GM04504 (cell line): ENCODE measurements around the gene OFD1.

Experiments used
- DNase-seq: peaks from one replicate; pipeline ENCODE4 v3.0.0-alpha.2; 2012; ENCODE audit warnings: low read depth

OFD1 gene

DNA sequence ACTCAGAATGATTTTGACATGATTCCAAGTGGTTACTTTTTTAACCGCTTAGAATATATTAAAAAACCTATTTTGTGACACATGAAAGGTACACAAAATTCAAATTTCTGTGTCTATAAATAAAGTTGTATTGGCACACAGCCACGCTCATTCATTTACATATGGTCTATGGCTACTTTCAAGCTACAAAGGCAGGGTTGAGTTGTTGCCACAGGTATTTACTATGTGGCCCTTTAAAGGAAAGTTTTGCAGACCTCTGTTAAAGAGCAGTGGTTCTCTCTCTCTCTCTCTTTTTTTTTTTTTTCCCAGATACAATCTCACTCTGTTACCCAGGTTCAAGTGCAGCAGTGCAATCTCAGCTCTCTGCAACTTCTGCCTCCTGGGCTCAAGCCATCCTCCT is 59.3 kb downstream of the OFD1 start:
- no peak for DNase-seq

DNA sequence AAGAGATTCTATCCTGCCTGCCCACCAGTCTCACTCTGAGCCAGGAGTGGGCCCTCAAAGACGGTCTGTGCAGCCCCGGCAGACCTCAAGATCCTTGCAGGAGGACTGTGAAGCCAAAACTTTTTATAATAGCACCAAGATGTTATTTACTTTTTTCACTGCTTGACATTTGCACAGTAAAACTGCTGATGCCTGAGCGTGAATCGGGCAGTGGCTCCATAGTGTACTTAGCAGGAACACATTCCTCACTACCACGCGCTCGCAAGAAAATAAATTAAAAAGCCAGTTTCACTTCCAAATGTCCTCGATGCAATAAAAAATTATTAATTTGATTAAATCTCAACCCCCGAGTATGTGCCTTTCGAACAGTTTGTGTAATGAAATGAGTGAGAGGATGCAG is 59.9 kb downstream of the OFD1 start:
- DNase-seq, result no peak

- no peak for DNase-seq
Measured at GRCh38 chrX:13797512-13797911, 63.0 kb downstream of the OFD1 start.

DNA sequence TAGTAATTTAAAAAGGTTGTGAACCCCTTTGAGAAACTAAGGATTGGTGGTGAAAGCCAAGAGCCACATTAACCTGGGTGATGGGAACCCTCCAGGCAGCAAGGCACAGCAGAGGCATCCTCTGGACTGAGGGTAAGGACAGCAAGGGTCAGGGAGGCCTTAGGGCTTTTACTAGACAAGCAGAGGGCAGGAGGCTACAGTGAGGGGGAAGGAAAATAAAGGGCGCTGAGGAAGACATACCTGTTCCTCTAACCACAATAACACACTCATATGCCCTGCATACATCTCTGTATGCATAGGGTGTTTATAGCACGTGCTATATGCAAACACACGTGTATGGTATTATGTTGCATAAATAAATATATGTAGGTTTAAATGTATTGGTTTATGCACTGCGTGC is 63.6 kb downstream of the OFD1 start:
- DNase-seq, result no peak

GRCh38 chrX:13803116-13803515 is 68.6 kb downstream of the OFD1 start:
- no peak for DNase-seq

DNA sequence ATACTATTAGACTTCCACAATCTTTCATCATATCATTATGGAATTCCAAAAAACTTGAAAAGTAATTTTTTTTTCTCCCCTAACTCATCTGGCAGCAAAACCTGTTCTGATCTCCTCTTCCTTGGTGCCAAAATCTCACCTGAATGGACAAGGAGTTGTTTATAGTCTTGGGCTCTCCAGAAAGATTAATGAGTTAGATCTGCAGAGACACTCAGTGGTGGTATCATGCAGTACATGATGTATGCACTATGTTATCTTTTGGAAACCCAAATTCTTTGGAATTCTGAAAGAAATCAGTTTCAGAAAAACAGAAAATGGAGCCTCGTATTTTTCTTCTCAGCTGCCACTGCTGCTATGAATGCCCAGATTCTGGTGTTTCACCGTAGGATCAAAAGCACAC is 70.7 kb downstream of the OFD1 start:
- no peak for DNase-seq

DNA sequence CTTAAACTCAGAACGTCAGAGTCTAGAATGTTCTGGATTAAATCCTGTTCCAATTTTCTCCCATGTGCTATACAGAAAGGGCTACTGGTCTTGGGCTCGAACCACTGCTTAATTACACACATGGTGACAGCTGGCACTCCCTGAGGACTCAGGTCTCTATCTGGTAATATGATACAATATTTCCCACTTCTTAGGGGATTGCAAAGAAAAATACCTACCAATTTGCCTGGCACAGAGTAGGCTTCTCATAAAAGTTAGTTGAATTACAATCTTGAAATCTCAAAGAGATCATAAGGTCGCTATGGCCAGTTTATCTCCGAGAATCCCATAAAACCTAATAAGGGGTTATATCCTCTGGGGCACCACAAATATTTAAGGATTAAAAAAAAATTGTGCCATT is 73.7 kb downstream of the OFD1 start:
- DNase-seq, result no peak

GRCh38 chrX:13808865-13809264 is 74.3 kb downstream of the OFD1 start:
- DNase-seq, result no peak

- no peak for DNase-seq
Measured at GRCh38 chrX:13815664-13816063, 81.1 kb downstream of the OFD1 start.

DNA sequence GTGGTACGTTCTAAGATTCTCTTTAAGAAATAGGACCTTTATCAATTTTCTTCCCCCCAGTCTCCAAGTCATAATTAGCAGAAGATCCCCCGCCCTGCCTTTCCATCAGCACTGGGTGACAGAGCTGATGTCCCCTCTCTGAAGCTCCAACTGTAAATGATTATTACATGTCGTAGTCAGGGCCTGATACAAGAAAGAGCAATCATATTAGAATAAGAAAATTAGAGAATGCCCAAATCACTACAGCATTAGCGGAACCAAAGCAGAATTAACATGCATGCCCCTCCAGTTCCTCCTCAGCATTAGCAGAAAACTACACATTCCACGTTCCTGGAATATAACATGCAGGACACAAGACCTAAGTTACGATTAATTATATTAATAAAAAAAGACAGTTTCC is 81.6 kb downstream of the OFD1 start:
- DNase-seq, result no peak

DNA sequence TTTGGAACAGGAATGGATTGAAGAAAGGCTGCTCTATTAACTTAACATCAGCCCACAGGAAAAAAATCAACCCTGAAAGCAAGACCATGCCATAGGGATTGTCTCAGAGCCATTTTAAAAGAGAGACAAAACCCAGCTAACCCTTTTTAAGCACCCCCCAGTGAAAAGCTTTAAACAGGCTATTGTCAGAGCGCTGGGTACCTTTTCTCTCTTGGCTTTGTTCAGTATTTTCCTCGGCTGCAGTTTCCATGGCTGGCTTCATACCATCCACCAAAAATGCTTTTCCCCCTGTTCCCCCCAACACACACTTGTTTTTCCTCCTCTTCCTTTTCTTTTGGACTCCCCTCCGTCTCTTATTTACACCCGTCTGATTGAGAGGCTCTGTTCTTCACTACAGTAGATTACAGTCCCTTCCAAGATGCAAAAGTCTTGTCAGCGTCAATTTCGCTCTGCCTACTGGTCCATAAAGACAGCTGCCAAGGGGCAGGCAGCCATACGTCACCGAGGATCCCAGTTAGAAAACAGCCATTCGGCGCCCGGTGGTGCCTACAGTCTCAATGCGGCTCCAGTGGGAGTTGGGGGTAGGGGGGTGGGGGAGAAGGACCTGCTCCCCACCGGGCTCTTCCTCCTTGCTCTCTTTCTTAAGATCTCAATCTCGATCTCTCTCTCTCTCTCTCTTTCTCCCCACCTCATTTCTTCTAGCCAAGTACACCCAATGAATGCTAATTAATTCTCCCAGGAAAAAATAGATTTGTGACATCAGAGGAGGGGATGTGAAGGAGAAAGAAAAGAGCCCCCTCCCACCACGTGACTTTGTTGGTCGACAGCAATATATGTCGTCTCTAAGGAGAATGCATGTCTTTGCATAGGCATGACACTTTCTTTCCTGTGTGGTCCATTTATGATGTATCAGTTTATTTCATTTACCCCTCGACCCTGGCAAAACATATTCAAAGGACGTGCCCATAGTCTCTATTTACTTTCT is 82.4 kb downstream of the OFD1 start, which contains the start of gene GPM6B:
Gene GPM6B, minus strand, starts transcription at position 451 of the 985 bp plus-strand sequence. Its CDS starts 189 bp downstream, at position 262.
- no peak for DNase-seq
